Left ventricle myocardium inferior (tissue), 1 donor: ENCODE data around the gene NHLH2. TPM values are rescaled to one million over a fixed set of nuclear protein-coding genes. Genes with fewer than 3 reads are reported as not detected.

Experiments
- DNase-seq: peaks from one replicate; pipeline ENCODE4 v3.0.0-alpha.2; 2020
- H3K27ac ChIP-seq: fragments of 200-600 bp; replicated peaks from 2 replicates; pipeline ENCODE4 v1.8.0; 2021
- H3K27me3 ChIP-seq: fragments of 200-600 bp; 2 replicates; pipeline ENCODE4 v1.8.0; 2021; ENCODE audit warnings: low read depth
- H3K36me3 ChIP-seq: fragments of 200-600 bp; 2 replicates; pipeline ENCODE4 v1.8.0; 2021
- H3K4me1 ChIP-seq: fragments of 200-600 bp; 2 replicates; pipeline ENCODE4 v1.8.0; 2021
- H3K4me3 ChIP-seq: fragments of 200-600 bp; 2 replicates; pipeline ENCODE4 v1.8.0; 2021; ENCODE audit warnings: mild to moderate bottlenecking, moderate library complexity
- H3K9me3 ChIP-seq: fragments of 200-600 bp; replicated peaks from 2 replicates; pipeline ENCODE4 v1.8.0; 2021
- intact Hi-C: fragments of 100-400 bp; cut with micrococcal nuclease; formaldehyde crosslinking; loops from one replicate; pipeline ENCODE4 v1.11.0; 2022
- total RNA-seq: library from RNA; stranded (reverse); fragmentation: NEBNext Ultra II Directional; extraction: Animal tissue kit (Norgen Biotek cat#: 25700); gene quantifications from one replicate; pipeline ENCODE4 v1.2.1, GENCODE V29; 2021
- TF ChIP-seq, protein P1 (sequence below): fragments of 200-600 bp; IDR thresholded peaks from 2 replicates; pipeline ENCODE4 v1.8.0; 2021; ENCODE audit warnings: antibody characterized with exemption, mild to moderate bottlenecking, borderline replicate concordance
- donor health status: DM: no; HTN: yes; CAD: no; lungs with severe emphysema.

Gene NHLH2
- total RNA-seq, 1 donor from 2014 or later, result not detected

GRCh38 chr1:115829023-115829674 is 11.8 kb downstream of the NHLH2 start:
- intact Hi-C loops, result no loop called here
- H3K4me3 ChIP-seq, result peak overlapping the region; percentile 70
- no peak overlapping the region for H3K27ac ChIP-seq
- TF ChIP-seq, protein P1, sequence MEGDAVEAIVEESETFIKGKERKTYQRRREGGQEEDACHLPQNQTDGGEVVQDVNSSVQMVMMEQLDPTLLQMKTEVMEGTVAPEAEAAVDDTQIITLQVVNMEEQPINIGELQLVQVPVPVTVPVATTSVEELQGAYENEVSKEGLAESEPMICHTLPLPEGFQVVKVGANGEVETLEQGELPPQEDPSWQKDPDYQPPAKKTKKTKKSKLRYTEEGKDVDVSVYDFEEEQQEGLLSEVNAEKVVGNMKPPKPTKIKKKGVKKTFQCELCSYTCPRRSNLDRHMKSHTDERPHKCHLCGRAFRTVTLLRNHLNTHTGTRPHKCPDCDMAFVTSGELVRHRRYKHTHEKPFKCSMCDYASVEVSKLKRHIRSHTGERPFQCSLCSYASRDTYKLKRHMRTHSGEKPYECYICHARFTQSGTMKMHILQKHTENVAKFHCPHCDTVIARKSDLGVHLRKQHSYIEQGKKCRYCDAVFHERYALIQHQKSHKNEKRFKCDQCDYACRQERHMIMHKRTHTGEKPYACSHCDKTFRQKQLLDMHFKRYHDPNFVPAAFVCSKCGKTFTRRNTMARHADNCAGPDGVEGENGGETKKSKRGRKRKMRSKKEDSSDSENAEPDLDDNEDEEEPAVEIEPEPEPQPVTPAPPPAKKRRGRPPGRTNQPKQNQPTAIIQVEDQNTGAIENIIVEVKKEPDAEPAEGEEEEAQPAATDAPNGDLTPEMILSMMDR, result no peak
- no peak for DNase-seq
- peaks cover 53% of the 10 kb centered on the region for H3K27me3 ChIP-seq
- no peaks in the 10 kb centered on the region for H3K36me3 ChIP-seq
- peaks cover 21% of the 10 kb centered on the region for H3K4me1 ChIP-seq
- H3K9me3 ChIP-seq, result no peaks in the 10 kb centered on the region

DNA sequence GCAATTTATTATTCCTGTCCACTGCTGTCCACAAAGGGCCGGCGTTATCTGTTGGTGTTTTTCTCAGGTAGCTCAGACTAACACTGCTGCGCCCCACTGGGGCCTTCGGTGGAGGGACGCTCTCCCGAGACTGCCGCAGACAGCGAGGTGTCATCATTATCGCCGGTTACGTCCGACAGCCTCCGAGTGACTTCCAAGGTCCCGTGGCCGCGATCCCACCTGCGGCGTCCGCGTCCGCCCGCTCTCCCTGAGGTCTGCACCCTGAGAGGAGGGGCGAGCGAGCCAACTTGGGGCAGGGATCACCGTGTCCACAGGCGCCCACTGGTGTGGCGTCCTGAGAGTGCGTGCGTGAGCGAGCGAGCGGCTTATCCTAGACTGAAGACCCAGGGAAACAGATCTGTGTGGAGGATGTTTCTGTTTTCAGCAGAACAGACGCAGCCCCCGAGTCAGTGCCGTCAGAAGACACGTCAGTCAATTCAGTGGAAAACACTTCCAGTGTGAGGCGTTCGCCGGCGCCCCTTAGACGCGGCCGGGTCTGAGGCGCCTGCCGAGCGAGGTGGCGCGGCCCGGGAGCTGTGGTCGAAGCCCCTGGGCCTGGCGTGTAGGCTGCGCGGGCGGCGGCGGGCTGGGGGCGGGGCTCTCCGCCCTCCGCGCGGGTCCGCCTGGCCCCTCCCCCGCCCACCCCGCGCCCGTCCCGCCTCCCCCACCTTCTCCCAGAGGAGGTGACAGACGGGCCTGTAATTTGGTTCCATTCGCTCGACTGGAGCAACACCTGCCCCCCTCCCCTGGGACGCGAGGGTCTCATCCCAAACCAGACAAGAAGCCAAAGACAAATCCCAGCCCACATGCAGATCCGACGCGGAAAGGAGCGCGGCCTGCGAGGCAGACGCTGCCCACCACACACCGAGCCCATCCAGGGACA is 12.6 kb downstream of the NHLH2 start:
- Histone ChIP-seq H3K4me1 (peaks cover 21% of the 10 kb centered on the region), H3K27me3 (peaks cover 46% of the 10 kb centered on the region), H3K4me3 (peak overlapping the region; percentile 70), H3K27ac (no peak overlapping the region), H3K9me3 (no peaks in the 10 kb centered on the region), H3K36me3 (no peaks in the 10 kb centered on the region)
- DNase-seq, result no peak
- intact Hi-C loops, result no loop called here
- TF ChIP-seq, protein P1, result no peak

DNA sequence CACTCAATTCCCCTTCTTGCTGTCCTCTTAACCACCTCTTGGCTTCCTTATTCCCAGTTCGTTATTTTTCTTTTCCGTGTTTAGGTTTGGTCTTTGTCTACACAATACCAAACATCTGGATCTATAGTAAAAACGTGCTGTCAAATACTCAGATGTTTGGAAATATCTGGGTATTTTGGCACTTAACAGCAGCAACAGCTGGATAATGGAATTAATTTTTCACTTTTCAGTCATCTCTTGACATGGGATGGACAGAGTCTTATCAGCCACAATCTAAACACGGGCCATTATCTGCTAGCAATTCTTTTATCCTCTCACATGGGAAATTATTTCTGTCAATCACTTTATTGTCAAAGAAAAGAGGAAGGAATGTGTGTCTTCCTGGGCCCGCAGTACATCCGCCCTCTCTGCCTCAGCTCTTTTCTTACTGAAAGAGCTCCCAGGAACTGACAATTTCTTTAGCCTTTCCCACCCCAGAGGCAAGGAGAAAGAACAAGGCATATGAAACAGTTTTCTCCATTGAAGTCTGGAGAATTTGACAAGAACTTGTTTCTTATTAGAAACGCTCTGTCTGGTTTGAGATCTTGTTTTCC is 13.4 kb downstream of the NHLH2 start:
- Histone ChIP-seq H3K4me1 (peaks cover 21% of the 10 kb centered on the region), H3K4me3 (peak overlapping the region; percentile 70), H3K27me3 (peaks cover 39% of the 10 kb centered on the region), H3K27ac (no peak overlapping the region), H3K9me3 (no peaks in the 10 kb centered on the region), H3K36me3 (no peaks in the 10 kb centered on the region)
- intact Hi-C loops, result no loop called here
- DNase-seq, result no peak
- TF ChIP-seq, protein P1, result no peak

GRCh38 chr1:115826628-115827027 is 14.3 kb downstream of the NHLH2 start:
- no peaks in the 10 kb centered on the region for H3K36me3 ChIP-seq
- H3K27me3 ChIP-seq, result peaks cover 30% of the 10 kb centered on the region
- H3K27ac ChIP-seq, result no peak overlapping the region
- DNase-seq, result no peak
- TF ChIP-seq, protein P1, result no peak
- H3K9me3 ChIP-seq, result no peaks in the 10 kb centered on the region
- intact Hi-C loops, result no loop called here
- H3K4me3 ChIP-seq, result no peak overlapping the region
- peaks cover 21% of the 10 kb centered on the region for H3K4me1 ChIP-seq

GRCh38 chr1:115822117-115822516 is 18.8 kb downstream of the NHLH2 start:
- Histone ChIP-seq H3K27ac (no peak overlapping the region), H3K36me3 (no peaks in the 10 kb centered on the region), H3K4me1 (no peaks in the 10 kb centered on the region), H3K9me3 (peaks cover 4% of the 10 kb centered on the region), H3K27me3 (peaks cover 10% of the 10 kb centered on the region), H3K4me3 (no peak overlapping the region)
- DNase-seq, result no peak
- intact Hi-C loops, result no loop called here
- TF ChIP-seq, protein P1, result no peak
